ENCODE data around the gene KLHL29.

GRCh38 chr2:23521060-23521459 lies 136.1 kb downstream of the KLHL29 start:
- TF ChIP-seq EGR1 (IDR thresholded peaks at IDR 0.05; ENCODE audit: low read depth in 2 of 2), result no peak
- TF ChIP-seq, protein P1, sequence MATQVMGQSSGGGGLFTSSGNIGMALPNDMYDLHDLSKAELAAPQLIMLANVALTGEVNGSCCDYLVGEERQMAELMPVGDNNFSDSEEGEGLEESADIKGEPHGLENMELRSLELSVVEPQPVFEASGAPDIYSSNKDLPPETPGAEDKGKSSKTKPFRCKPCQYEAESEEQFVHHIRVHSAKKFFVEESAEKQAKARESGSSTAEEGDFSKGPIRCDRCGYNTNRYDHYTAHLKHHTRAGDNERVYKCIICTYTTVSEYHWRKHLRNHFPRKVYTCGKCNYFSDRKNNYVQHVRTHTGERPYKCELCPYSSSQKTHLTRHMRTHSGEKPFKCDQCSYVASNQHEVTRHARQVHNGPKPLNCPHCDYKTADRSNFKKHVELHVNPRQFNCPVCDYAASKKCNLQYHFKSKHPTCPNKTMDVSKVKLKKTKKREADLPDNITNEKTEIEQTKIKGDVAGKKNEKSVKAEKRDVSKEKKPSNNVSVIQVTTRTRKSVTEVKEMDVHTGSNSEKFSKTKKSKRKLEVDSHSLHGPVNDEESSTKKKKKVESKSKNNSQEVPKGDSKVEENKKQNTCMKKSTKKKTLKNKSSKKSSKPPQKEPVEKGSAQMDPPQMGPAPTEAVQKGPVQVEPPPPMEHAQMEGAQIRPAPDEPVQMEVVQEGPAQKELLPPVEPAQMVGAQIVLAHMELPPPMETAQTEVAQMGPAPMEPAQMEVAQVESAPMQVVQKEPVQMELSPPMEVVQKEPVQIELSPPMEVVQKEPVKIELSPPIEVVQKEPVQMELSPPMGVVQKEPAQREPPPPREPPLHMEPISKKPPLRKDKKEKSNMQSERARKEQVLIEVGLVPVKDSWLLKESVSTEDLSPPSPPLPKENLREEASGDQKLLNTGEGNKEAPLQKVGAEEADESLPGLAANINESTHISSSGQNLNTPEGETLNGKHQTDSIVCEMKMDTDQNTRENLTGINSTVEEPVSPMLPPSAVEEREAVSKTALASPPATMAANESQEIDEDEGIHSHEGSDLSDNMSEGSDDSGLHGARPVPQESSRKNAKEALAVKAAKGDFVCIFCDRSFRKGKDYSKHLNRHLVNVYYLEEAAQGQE (IDR thresholded peaks at IDR 0.05), result no peak
- TF ChIP-seq, protein P2, sequence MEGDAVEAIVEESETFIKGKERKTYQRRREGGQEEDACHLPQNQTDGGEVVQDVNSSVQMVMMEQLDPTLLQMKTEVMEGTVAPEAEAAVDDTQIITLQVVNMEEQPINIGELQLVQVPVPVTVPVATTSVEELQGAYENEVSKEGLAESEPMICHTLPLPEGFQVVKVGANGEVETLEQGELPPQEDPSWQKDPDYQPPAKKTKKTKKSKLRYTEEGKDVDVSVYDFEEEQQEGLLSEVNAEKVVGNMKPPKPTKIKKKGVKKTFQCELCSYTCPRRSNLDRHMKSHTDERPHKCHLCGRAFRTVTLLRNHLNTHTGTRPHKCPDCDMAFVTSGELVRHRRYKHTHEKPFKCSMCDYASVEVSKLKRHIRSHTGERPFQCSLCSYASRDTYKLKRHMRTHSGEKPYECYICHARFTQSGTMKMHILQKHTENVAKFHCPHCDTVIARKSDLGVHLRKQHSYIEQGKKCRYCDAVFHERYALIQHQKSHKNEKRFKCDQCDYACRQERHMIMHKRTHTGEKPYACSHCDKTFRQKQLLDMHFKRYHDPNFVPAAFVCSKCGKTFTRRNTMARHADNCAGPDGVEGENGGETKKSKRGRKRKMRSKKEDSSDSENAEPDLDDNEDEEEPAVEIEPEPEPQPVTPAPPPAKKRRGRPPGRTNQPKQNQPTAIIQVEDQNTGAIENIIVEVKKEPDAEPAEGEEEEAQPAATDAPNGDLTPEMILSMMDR (IDR thresholded peaks at IDR 0.05; ENCODE audit: low read depth, low read length, missing input control), result no peak

Data from liver (tissue), 3 donors.